ENCODE data around the gene NELFE.

Gene NELFE

DNA sequence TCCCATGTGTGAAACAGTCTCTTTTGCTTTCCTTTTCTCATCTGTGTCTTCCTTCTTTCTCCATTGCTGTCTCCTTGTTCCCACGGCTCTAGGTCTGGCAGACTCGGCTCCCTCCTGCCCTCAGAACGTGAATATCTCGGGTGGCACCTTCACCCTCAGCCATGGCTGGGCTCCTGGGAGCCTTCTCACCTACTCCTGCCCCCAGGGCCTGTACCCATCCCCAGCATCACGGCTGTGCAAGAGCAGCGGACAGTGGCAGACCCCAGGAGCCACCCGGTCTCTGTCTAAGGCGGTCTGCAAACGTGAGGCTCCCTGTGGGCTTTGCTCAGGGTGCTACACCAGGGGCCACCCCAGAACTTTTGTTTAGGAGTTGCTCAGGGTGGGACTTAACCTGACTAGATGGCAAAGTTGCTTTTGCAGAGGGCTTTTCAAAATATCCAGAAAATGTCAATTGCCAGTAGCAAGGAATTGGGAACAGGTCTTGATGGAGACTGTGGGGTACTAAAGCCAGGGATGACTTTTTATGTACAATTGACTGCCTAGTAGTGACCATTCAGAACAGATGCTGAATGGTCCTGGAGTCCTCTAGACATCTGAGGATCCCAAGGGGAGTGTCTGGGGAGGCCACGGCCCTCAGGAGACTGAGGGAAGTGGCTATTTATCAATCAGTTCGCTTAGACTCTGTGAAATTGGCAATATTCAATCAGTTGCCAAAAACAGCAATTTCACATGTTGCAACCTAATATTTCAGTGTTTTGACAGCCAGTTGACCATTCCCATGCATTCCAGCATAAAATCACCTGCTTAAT is 30.7 kb downstream of the NELFE start:
- TF ChIP-seq, protein P1, sequence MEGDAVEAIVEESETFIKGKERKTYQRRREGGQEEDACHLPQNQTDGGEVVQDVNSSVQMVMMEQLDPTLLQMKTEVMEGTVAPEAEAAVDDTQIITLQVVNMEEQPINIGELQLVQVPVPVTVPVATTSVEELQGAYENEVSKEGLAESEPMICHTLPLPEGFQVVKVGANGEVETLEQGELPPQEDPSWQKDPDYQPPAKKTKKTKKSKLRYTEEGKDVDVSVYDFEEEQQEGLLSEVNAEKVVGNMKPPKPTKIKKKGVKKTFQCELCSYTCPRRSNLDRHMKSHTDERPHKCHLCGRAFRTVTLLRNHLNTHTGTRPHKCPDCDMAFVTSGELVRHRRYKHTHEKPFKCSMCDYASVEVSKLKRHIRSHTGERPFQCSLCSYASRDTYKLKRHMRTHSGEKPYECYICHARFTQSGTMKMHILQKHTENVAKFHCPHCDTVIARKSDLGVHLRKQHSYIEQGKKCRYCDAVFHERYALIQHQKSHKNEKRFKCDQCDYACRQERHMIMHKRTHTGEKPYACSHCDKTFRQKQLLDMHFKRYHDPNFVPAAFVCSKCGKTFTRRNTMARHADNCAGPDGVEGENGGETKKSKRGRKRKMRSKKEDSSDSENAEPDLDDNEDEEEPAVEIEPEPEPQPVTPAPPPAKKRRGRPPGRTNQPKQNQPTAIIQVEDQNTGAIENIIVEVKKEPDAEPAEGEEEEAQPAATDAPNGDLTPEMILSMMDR (conservative IDR thresholded peaks at IDR 0.05; ENCODE audit: low read depth, low read length) = no peak
- DNase-seq (ENCODE audit: low read depth) = no peak
- H3K4me3 ChIP-seq (ENCODE audit: low read depth, low read length) = no peak overlapping the region

DNA sequence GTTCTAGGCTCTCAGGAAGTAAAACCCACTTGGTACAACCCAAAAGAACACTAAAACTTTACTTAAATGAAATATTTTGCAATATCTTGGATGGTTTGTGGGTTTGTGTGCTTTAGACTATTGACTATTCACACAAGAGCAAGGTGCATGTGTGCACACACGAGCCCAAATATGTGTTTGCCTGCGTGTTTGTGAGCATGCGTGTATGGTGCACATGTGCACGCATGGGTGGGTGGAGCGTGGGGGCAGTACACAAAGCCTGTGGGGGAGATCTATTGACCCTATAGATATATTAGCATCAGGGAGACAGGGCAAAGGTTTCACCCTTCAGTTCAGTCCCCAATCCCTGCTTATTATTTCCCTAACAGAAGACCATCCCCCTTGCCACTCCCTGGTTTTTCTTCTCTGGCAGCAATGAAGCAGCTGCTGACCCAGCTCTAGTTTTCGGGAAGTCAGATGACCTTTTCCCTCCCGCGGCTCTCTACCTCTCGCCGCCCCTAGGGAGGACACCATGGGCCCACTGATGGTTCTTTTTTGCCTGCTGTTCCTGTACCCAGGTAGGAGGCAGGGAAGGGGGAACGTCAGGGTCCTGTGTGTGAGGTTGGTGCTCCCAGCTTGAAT is 31.4 kb downstream of the NELFE start, which contains the start of gene C2:
Gene C2 (plus strand): TSS at position 476 of the 621 bp plus-strand sequence. CDS start 36 bp downstream, at position 512.
- TF ChIP-seq, protein P1 (conservative IDR thresholded peaks at IDR 0.05; ENCODE audit: low read depth, low read length) = no peak
- DNase-seq (ENCODE audit: low read depth) = no peak
- H3K4me3 ChIP-seq (ENCODE audit: low read depth, low read length) = no peak within 1 kb of the TSS

DNA sequence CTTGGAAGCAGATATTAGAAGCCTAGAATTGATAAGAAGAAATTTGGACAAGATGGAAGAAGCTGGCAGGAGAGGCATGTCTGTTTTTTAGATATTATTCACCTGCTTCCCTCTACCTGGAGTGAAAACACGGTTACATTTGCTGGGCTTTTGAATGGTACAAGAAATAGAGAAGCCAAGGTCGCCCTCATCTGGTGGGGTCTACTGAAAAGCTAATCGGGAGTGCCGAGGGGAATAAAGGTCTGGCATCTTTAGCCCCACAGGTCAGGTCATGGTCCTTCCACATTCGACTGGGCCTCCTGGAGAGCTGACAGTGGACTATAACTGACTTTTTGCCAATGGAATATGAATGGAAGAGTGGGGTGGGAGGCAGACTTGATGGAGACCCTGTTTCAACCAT is 35.8 kb downstream of the NELFE start:
- no peak for DNase-seq (ENCODE audit: low read depth)
- TF ChIP-seq, protein P1 (conservative IDR thresholded peaks at IDR 0.05; ENCODE audit: low read depth, low read length) = peak; percentile 35
- H3K4me3 ChIP-seq (ENCODE audit: low read depth, low read length) = no peak overlapping the region

DNA sequence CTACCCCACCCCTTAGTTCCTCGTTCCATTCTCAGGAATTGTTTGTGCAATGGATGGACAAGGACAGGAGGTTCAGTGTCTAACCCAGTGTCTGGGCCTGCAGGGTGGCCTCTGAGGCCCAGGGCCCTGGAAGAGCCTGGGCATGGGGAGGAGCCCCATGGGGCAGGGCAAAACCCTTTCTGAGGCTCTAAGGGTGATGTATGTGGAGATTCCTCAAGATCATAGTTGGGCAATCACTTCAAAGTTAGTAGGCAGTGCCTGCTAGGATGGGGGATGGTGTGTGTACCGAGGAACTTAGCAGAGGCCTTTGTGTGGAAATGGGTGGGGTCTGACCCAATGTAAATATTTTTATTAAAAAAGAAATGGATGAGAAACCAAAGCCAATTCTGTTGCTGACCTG is 38.0 kb downstream of the NELFE start:
- no peak overlapping the region for H3K4me3 ChIP-seq (ENCODE audit: low read depth, low read length)
- DNase-seq (ENCODE audit: low read depth) = no peak
- TF ChIP-seq, protein P1 (conservative IDR thresholded peaks at IDR 0.05; ENCODE audit: low read depth, low read length) = no peak

DNA sequence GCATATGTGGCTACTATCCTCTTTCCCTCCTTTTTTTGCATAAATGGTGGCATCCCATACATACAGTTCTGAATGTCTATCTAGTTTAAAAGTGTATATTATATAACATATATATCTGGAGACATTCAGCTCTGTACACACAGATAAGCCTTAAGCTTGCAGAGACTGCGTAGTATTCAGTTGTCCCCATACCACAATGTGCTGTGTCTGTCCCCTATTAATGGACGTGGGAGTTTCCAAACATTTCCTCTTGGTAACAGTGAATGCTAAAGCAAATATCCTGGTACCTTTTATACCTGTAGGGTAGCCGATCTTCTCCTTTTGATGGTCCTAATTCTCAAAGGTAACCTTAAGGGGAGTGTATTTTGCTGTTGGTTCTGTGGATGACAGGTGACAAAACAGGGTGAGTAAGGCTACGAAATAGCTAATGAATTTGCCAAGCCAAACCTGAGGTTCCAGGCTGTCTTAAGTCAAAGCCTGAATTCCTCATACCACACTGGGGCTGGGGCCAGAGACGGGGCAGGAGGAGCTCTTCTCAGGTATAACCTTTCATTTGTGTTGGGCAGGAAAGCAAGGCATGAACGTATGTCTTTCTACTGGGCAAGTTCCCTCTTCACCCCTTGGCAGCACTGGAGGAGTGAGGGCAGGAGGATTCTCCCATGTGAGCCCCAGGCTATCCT is 39.0 kb downstream of the NELFE start:
- TF ChIP-seq, protein P1 (conservative IDR thresholded peaks at IDR 0.05; ENCODE audit: low read depth, low read length) = no peak
- DNase-seq (ENCODE audit: low read depth) = no peak
- H3K4me3 ChIP-seq (ENCODE audit: low read depth, low read length) = no peak overlapping the region

DNA sequence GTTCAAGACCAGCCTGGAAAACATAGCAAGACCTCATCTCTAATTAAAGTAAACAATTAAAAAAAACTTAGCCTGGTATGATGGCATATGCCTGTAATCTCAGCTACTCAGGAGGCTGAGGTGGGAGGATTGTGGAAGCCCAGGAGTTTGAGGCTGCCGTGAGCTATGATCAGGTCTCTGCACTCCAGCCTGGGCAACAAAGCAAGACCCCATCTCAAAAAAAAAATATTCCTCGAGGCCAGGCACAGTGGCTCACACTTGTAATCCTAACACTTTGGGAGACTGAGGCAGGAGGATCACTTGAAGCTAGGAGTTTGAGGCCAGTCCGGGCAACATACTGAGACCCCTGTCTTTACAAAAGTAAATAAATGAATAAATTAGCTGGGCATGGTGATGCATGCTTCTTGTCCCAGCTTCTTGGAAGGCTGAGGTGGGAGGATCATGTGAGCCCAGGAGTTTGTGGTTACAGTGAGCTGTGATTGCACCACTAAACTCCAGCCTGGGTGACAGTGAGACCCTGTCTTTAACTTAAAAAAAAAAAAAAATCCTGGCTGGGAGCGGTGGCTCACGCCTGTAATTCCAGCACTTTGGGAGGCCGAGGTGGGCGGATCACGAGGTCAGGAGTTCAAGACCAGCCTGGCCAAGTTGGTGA is 40.6 kb downstream of the NELFE start:
- no peak overlapping the region for H3K4me3 ChIP-seq (ENCODE audit: low read depth, low read length)
- no peak for DNase-seq (ENCODE audit: low read depth)
- TF ChIP-seq, protein P1 (conservative IDR thresholded peaks at IDR 0.05; ENCODE audit: low read depth, low read length) = no peak
